Activated CD4-positive, alpha-beta T cell treated with anti-CD3 and anti-CD28 coated beads, Interleukin-2, amount 50 U/mL, for 24 hours (primary cell): ENCODE results near the gene POFUT2.

ENCODE experiments used
- DNase-seq, 2 donors: peaks; one replicate each; pipeline ENCODE4 v3.0.0-alpha.2; 2020; ENCODE audit warnings: low read depth in 1 of 2, low spot score in 1 of 2

POFUT2 gene

DNA sequence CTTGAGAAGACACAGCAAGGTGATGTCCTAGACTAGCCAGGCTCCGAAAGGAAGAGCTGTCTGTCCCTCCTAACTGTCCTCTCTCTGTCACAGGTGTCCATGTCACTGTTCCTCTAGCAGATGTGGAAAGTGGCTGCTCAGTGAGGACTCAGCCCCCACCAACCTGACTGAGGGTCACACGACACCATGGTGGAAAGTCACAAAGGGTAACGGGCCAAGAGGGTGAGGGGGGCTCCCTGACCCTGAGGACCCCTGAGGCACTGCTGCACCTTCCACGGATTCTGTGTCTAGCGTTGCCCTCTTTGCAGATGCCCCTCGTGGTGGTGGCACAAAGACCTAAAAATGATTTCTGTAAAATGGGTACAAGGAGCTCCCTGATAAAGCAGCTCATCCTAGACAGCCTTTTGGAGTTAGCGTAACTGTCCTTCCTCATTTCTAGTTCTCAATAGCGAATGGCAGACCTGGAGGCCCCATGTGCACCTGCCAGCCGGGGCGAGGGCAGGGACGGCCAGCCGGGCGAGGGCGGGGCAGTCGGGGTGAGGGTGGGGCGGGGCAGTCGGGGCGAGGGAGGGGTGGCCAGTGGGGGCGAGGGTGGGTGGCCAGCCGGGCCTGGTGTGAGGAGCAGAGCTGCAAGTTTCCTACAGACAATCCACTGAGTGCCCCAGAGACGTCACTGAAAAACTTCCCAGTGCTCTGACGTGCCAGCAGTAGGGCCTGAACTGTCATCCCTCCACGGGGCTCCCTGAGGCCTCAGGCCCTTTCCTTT, 23.4 kb downstream of the POFUT2 start:
- no peak for DNase-seq

- no peak for DNase-seq
Observed at GRCh38 chr21:45263534-45263933, 24.2 kb downstream of the POFUT2 start.

GRCh38 chr21:45262616-45263015, 25.1 kb downstream of the POFUT2 start:
- no peak for DNase-seq

DNA sequence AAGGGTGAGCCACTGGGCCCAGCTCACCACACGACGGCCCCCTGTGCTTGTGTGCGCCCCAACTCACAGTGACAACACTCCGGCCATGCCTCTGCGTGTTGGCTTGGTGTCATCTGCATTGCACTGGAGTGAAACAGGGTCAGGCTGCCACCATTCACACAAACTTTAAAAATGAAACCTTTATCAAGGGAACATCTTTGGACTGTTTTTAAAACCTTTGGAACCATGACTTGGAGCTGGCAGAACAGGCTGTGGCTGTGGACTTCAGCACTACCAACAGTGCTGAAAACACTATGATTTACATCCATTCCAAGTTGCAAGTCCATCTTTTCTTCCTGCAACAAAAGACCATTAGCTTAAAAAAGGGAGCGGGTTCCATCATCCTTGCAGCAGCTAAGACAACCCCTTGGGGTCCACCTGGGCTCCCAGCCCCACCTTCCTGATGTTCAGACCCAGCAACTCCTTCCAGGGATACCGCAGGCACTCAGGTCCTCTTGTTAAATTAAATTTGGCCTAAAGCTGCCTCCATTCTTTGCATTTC, 25.6 kb downstream of the POFUT2 start:
- DNase-seq, result no peak

DNA sequence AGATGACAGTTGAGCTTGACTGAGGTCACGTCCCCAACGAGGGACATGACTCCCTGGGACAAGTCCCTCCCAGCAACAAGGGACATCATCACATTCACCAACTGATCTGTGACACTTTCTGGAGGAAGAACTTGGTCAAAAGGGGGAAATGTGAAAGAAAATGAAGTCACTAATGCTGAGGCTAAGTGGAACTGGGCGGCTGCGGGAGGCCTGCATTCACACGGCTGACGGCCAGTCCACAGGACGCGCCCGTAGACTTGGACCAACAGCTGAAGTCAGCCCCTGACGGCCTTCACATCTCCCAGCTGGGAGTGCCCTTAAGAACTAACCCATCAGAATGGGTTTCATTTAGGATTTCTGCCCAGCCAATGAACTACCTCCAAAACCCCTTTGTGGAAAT, 26.6 kb downstream of the POFUT2 start:
- no peak for DNase-seq

DNA sequence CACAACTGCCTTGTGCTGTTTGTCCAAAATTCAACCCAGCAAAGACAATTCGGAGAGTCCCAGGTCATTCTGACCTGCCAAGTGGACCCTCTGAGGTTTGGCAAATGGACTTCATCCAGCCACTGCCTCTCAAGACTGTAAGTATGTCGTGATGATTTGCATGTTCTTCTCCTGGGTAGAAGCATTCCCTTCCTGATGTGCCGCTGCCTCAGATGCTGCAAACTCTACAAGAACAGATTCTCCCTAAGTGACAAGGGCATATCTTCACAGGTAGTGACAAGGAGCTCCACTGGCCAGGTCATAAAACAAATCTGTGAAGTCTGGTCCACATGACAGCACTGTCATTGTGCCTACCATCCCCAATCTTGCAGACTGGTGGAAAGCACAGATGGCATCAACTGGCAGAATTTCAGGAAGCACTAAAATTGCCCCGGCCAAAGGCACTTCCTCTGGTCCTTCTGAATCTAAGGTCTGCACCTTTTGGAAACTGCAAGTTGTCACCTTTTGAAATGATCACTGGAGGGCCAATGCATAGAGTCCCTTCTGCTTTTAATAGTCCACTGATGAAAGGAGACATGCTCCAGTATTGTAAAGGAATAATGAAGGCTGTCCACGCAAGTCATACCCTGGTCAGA, 27.4 kb downstream of the POFUT2 start:
- DNase-seq, result no peak

DNA sequence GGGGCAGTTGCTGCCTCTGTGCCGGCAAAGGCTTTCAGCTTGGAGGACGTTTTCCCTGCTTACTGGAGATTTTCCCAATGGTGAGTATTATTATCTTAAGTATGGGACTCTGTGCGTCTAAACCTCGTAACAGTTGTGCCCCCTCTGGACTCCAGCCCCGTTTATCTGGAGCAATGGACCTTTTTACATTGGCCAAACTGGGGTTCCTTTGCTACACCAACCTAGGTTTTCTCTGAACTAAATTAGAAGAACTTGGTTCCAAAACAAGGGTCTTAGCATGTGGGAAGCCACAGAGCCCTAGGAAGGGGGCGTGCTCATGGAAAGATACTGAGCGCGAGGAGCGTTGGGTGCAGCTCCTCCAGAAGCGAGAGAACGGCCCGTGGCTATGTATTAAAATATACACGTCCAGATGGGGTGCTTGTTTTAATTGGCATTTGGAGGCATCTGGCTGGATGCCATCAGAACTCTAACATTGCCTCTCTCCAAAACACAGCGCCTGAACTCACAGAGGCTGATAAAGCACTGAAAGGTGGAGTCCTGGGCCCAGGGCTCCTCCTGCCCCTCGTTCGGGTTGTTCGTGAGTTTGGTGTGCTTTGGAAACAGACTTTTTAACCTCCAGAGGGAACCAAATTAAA, 28.4 kb downstream of the POFUT2 start:
- no peak for DNase-seq

DNA sequence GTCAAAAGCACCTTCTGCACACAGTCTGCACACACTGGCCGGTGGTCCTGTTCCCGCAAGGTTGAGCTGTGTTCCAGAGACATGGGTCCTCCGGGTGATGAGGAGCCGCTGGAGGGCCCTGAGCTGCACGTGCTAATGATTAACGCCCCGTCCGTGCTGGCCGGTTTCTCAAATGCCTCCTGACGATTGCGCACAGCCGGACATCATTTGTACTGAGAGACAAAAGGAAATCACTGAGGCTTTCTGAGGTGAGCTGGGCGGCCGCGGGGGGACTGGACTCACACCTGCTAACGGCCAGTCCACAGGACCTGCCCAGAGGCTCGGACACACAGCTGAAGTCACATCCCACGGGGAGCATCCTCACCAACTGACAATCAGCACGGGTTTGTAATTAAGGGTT, 29.2 kb downstream of the POFUT2 start:
- no peak for DNase-seq

DNA sequence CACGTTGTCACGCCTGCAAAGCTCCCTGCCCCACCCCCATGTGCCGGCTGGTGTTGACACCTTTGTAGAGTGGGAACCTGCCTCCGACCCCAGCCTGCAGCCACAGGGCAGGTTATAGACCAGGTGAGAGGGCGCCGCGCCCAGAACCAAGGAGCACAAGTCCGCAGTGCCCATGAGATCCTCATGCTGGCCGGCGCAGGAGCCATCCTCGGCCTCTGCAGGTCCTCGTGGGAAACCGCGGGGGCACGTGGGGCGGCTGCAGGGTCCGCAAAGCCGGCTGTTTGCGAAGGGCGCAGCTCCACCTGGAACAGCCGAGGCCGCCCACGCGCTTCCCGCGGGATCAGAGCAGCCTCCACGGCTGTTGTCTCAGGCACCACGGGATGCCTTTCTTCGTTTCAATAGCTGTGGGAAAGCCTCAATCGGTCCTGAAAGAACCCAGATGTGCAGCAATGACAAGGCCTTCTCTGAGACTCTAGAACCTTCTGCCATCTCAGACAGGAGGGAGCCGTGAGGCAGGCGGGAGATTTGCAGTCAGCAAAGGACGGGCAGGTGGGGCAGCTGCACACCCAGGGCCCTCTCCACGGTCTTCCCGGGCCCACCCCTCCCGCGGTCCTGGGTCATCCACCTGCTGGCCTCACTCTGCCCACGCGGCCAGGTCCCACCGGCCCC, 29.9 kb downstream of the POFUT2 start:
- DNase-seq, result no peak

DNA sequence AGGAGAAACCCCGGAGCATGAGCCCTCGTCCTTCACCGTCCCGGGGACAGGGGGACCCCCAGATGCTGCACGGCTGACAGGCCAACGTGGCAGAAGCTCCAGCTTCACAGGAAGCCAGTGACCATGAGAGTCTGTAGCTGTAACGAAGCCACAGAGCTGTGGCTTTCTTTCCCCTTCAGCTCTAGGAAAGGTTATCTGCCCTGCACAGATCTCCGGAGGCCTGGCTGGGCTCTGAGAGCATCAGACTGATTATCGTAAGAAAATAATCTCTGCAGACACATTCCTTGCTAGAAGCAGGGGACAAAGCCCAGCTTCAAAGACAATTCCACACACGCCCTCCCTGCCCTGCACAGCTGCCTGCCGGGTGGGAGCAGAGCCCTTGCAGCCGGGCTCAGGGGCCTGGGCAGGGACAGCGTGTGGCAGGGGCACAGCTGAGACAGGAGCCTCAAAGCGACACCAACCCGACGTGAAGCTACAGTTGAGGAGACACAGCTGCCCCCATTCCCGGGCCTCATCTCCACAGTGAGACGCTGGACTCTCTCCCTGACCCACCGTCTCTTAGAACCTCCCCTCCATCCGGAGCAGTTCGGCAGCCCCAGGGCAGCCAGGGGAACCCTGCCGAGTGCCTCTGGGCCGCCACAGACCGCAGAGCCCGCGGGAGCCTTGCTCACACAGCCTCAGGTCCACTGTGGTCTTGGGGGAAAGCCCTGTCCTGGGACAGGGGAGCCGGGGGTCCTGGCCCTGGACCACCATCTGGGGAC, 30.6 kb downstream of the POFUT2 start:
- DNase-seq, result no peak

- no peak for DNase-seq
Observed at GRCh38 chr21:45256021-45256911, 31.4 kb downstream of the POFUT2 start.

DNA sequence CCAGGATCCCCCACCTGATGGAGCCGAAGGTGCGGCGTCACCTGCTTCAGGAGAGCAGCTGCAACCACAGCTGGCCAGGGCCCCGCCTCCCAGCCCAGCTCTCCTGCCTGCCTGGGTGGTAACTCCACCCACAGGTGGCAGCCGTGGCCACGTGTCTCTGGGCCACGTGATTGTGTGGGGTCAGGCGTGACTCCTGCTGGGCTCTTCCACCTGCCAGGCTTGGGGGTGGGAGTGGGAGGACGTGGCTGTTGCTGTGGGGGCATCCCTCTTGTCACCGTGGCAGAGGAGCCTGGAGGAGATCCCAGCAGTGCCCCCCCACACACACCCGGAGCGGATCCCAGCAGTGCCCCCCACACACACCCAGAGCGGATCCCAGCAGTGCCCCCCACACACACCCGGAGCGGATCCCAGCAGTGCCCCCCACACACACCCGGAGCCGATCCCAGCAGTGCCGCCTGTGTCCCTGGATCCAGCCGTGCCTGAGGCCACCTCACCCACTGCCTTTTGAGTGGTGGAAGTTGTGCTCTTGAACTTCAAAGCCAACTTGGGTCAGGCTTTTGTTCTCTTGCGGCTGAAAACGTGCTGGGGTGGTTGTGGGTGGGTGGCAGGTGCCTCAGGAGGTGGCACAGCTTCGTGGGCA, 32.2 kb downstream of the POFUT2 start:
- DNase-seq, result no peak

- DNase-seq, result no peak
Observed at GRCh38 chr21:45254460-45254930, 33.2 kb downstream of the POFUT2 start.

DNA sequence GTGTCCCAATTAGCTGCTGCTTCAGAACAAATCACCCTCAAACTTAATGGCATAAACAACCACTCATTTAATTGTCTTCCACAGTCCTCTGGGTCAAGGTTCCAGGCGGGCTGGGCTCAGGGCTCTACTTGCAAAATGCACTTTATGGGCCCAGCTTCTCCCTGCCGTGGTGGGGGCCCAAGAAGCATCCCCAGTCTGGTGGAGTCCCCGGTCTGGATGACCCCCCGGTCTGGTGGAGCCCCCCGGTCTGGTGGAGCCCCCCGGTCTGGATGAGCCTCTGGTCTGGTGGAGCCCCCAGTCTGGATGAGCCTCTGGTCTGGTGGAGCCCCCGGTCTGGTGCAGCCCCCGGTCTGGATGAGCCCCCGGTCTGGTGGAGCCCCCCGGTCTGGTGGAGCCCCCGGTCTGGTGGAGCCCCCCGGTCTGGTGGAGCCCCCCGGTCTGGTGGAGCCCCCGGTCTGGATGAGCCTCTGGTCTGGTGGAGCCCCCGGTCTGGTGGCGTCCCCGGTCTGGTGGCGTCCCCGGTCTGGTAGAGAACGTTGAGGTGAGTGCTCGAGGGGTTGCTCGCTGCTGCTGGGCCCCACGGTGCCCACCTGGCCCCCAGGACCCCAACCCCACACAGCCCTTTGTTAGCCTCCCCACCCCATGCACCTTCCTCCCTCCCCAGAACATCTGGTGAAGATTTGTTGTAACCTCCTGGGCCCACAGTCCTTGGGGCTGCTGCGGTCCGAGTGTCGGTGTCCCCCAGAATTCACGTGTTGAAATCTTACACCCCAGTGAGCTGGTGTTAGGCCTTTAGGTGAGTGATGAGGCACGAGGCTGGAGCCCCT, 33.8 kb downstream of the POFUT2 start:
- no peak for DNase-seq

DNA sequence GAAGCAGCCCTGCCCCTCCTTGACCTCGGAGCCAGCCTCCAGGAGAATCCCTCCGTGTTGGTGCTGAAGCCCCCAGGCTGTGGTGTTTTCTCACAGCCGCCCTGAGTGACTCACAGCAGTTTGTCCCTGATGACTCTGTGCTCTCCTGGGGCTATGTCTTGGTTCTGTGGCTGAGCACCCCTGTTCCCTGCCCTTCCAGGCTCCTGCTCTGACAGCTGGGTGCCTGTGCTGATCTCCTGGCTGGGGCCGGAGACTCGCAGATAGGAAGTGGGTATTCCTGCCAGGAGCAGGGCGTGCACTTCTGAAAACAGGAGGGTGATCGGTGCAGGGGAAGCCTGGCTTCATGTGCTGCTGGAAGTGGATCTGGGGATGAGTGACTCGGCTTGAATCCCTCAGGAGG, 34.5 kb downstream of the POFUT2 start:
- no peak for DNase-seq

DNA sequence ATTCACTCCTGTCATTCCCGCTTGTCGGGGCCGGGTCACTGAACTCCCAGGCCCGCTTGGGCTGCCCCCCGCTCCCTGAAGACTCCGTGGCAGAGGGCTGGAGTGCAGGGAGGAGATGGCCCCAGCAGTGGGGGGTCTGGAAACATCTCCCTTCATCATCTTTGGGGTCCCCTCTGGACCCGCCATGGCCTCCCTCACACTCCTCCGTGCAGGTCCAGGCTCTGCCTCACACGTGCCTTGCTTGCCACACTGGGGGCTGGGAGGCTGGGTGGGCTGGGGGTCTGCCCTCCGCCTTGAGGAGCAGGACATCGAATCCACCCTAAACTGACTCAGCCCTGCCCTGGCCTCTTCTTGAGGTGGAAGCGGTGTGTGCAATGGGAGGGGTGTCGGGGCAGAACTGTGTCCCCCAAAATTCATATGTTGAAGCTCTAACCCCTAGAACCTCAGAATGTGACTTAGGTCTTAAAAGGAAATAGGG, 35.2 kb downstream of the POFUT2 start:
- DNase-seq, result no peak

DNA sequence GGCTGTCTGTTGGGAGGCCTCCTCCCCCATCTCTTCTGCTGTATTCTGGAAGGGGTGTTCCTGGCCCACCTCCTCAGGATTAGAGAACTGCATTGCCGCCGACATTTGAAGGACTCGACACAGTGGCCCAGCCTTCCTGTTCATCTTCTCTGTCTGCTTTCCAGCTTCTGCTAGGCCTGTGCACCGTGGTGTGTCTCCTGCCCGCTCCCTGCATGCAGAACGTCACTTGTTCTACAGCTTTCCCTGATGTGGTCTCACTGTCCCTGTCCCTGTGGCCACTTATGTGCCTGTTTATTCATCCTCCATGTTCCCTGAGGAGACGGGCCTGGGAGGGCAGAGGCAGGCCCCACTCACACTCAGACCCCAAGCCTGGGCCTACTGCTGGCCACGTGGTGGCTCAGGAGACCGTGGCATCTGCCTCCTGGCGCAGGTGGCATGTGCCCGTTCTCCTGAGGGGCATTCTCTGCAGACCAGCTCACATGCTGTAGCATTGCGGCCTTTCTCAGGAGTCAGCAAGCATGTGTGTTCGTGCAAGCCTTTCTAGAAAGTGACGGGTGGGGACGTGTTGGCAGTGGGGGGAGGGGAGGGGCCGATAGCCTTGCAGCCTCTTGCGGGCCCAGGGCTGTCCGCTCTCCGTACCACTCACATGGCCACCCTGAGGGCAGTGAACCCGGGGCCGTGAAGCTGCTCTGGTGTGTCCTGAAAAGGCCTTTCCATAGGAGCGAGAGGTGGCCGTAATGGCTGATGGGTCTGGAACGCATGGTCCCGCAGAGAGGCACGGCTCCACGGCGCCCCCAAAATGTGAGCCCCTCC, 35.9 kb downstream of the POFUT2 start:
- DNase-seq, result no peak
